Panc1 (cell line): ENCODE results near the gene AFG1L. TPM values are rescaled to one million over a fixed set of nuclear protein-coding genes. Genes with fewer than 3 reads are reported as not detected.
A peak's percentile ranks its signal among the peaks of the same experiment; 100 is the strongest.

ENCODE experiments used
- ATAC-seq: fragments of 200-7000 bp; cut with Tn5 transposase; 2 replicates; pipeline ENCODE4 v1.9.1; 2020; ENCODE audit warnings: mild to moderate bottlenecking, moderate library complexity
- BruUV-seq: library from RNA; stranded (reverse); fragments of 400-500 nt; replicated peaks from 2 replicates; lab custom pipeline; 2021; lab: Mats Ljungman, UMichigan
- CTCF ChIA-PET: fragments of 300-600 bp; sonication (Branson Sonifier 250); formaldehyde crosslinking; loops from one replicate; lab custom pipeline; 2022; ENCODE audit warnings: antibody characterized with exemption; lab: Charles Lee
- POLR2A ChIA-PET: fragments of 300-600 bp; sonication (Branson Sonifier 250); formaldehyde crosslinking; loops from one replicate; lab custom pipeline; 2022; ENCODE audit warnings: antibody characterized with exemption; lab: Charles Lee
- DNase-seq: peaks from one replicate; pipeline ENCODE4 v3.0.0-alpha.2; 2010; ENCODE audit warnings: low read depth, low spot score
- H3K27ac ChIP-seq: 2 replicates; pipeline ENCODE4 v1.5.1; 2011; ENCODE audit warnings: mild to moderate bottlenecking, low read length, inconsistent platforms
- H3K27me3 ChIP-seq: fragments of 200-500 bp; sonication (Bioruptor generic); 2 replicates; pipeline ENCODE4 v1.6.0; 2014; ENCODE audit warnings: low read length, inconsistent platforms; ENCODE audit not compliant: control insufficient read depth, insufficient read depth
- H3K36me3 ChIP-seq: fragments of 200-500 bp; sonication (Bioruptor generic); 2 replicates; pipeline ENCODE4 v1.5.1; 2014; ENCODE audit warnings: inconsistent platforms, mild to moderate bottlenecking, low read length, moderate library complexity; ENCODE audit not compliant: control insufficient read depth, insufficient read depth
- H3K4me1 ChIP-seq: 2 replicates; pipeline ENCODE4 v1.5.1; 2011; ENCODE audit warnings: inconsistent platforms, mild to moderate bottlenecking, low read length, moderate library complexity; ENCODE audit not compliant: control insufficient read depth, insufficient read depth
- H3K4me3 ChIP-seq, 2 experiments: 2 replicates each; pipeline ENCODE4 v1.5.1; 2011 to 2012; ENCODE audit warnings: low read depth in 2 of 2, low read length in 2 of 2, mild to moderate bottlenecking in 2 of 2, inconsistent platforms in 1 of 2, moderate library complexity in 1 of 2
- H3K9me3 ChIP-seq: fragments of 200-500 bp; sonication (Bioruptor generic); 2 replicates; pipeline ENCODE4 v1.5.1; 2014; ENCODE audit warnings: low read depth, mild to moderate bottlenecking, inconsistent platforms, low read length, moderate library complexity; ENCODE audit not compliant: control insufficient read depth, insufficient read depth
- POLR2AphosphoS5 ChIP-seq: IDR thresholded peaks from 2 replicates; pipeline ENCODE4 v1.6.1; 2012; ENCODE audit warnings: mild to moderate bottlenecking, low read depth, low read length, moderate library complexity
- SIN3A ChIP-seq: IDR thresholded peaks from 2 replicates; pipeline ENCODE4 v1.6.1; 2012; ENCODE audit warnings: low read depth, mild to moderate bottlenecking, low read length, moderate library complexity, borderline replicate concordance; ENCODE audit not compliant: insufficient read depth
- TCF7L2 ChIP-seq: IDR thresholded peaks from 2 replicates; pipeline ENCODE4 v1.6.1; 2011; ENCODE audit warnings: mild to moderate bottlenecking, low read depth, low read length, inconsistent platforms
- in situ Hi-C: cut with HindIII; loops from 2 replicates; pipeline ENCODE4 v1.10.0; 2016; ENCODE audit warnings: low sequenced_read_pairs, low pct_unique_long_range_greater_than_20kb
- intact Hi-C: fragments of 100-400 bp; cut with micrococcal nuclease; formaldehyde crosslinking; loops from one replicate; pipeline ENCODE4 v1.10.0; 2022; ENCODE audit not compliant: unreplicated experiment
- total RNA-seq: library from RNA; stranded (reverse); gene quantifications from one replicate; pipeline ENCODE4 v1.2.1, GENCODE V29; 2021; ENCODE audit not compliant: unreplicated experiment
- TF ChIP-seq, protein P1 (sequence below), 2 experiments: IDR thresholded peaks; 2 replicates each; pipeline ENCODE4 v1.6.1; 2011 to 2012; ENCODE audit warnings: low read depth in 2 of 2, control low read depth in 1 of 2, low read length in 1 of 2, mild to moderate bottlenecking in 1 of 2, moderate library complexity in 1 of 2; ENCODE audit not compliant: insufficient read depth in 1 of 2
- TF ChIP-seq, protein P2 (sequence below): fragments of 450-650 bp; IDR thresholded peaks from 2 replicates; pipeline ENCODE4 v1.5.1; 2017; ENCODE audit warnings: mild to moderate bottlenecking

The AFG1L gene
- total RNA-seq, 1 experiment from 2014 or later: 12.4 TPM

GRCh38 chr6:108518714-108519576 is 224.1 kb downstream of the AFG1L start:
- Histone ChIP-seq H3K4me3 (no peak overlapping the region), H3K4me1 (no peaks in the 10 kb centered on the region), H3K27me3 (no peaks in the 10 kb centered on the region), H3K36me3 (no peaks in the 10 kb centered on the region), H3K9me3 (no peaks in the 10 kb centered on the region), H3K27ac (no peak overlapping the region)
- no peak for TF ChIP-seq TCF7L2
- no peak for TF ChIP-seq SIN3A
- TF ChIP-seq, protein P1, sequence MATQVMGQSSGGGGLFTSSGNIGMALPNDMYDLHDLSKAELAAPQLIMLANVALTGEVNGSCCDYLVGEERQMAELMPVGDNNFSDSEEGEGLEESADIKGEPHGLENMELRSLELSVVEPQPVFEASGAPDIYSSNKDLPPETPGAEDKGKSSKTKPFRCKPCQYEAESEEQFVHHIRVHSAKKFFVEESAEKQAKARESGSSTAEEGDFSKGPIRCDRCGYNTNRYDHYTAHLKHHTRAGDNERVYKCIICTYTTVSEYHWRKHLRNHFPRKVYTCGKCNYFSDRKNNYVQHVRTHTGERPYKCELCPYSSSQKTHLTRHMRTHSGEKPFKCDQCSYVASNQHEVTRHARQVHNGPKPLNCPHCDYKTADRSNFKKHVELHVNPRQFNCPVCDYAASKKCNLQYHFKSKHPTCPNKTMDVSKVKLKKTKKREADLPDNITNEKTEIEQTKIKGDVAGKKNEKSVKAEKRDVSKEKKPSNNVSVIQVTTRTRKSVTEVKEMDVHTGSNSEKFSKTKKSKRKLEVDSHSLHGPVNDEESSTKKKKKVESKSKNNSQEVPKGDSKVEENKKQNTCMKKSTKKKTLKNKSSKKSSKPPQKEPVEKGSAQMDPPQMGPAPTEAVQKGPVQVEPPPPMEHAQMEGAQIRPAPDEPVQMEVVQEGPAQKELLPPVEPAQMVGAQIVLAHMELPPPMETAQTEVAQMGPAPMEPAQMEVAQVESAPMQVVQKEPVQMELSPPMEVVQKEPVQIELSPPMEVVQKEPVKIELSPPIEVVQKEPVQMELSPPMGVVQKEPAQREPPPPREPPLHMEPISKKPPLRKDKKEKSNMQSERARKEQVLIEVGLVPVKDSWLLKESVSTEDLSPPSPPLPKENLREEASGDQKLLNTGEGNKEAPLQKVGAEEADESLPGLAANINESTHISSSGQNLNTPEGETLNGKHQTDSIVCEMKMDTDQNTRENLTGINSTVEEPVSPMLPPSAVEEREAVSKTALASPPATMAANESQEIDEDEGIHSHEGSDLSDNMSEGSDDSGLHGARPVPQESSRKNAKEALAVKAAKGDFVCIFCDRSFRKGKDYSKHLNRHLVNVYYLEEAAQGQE (IDR thresholded peaks at IDR 0.05; ENCODE audit: insufficient read depth in 1 of 2, low read depth in 2 of 2, low read length in 1 of 2): no peak
- no peak for TF ChIP-seq POLR2AphosphoS5
- TF ChIP-seq, protein P2, sequence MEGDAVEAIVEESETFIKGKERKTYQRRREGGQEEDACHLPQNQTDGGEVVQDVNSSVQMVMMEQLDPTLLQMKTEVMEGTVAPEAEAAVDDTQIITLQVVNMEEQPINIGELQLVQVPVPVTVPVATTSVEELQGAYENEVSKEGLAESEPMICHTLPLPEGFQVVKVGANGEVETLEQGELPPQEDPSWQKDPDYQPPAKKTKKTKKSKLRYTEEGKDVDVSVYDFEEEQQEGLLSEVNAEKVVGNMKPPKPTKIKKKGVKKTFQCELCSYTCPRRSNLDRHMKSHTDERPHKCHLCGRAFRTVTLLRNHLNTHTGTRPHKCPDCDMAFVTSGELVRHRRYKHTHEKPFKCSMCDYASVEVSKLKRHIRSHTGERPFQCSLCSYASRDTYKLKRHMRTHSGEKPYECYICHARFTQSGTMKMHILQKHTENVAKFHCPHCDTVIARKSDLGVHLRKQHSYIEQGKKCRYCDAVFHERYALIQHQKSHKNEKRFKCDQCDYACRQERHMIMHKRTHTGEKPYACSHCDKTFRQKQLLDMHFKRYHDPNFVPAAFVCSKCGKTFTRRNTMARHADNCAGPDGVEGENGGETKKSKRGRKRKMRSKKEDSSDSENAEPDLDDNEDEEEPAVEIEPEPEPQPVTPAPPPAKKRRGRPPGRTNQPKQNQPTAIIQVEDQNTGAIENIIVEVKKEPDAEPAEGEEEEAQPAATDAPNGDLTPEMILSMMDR: peak; percentile 86
- BruUV-seq: no TSS peak
- peak; percentile 92 for ATAC-seq
- intact Hi-C loops (no loop called here), in situ Hi-C loops (no loop called here)
- ChIA-PET CTCF (interaction anchor here (0.6 kb wide), 1 partner anchor 291 kb away, joined by 3 read pairs; no protein-coding TSS in a partner anchor), POLR2A (no interaction called here)
- DNase-seq: peak; percentile 22

GRCh38 chr6:108521616-108522107 is 226.8 kb downstream of the AFG1L start:
- DNase-seq (no peak), ATAC-seq (no peak)
- CTCF ChIA-PET: interaction anchor here (0.6 kb wide), 1 partner anchor 401 kb away, joined by 8 read pairs; no protein-coding TSS in a partner anchor
- no peak overlapping the region for H3K4me3 ChIP-seq
- no peaks in the 10 kb centered on the region for H3K36me3 ChIP-seq
- H3K9me3 ChIP-seq: no peaks in the 10 kb centered on the region
- POLR2A ChIA-PET: no interaction called here
- H3K27ac ChIP-seq: no peak overlapping the region
- intact Hi-C loops (no loop called here), in situ Hi-C loops (no loop called here)
- TF ChIP-seq, protein P1 (IDR thresholded peaks at IDR 0.05; ENCODE audit: insufficient read depth in 1 of 2, low read depth in 2 of 2, low read length in 1 of 2): no peak
- TF ChIP-seq TCF7L2: no peak
- TF ChIP-seq SIN3A: no peak
- TF ChIP-seq, protein P2: no peak
- no peak for TF ChIP-seq POLR2AphosphoS5
- no peaks in the 10 kb centered on the region for H3K4me1 ChIP-seq
- BruUV-seq: no TSS peak
- no peaks in the 10 kb centered on the region for H3K27me3 ChIP-seq
